ENCODE measurements around the gene ZNF211. TPM values are rescaled to one million over a fixed set of nuclear protein-coding genes. Genes with fewer than 3 reads are reported as not detected.

Gene ZNF211
- total and polyA plus RNA-seq, 10 of the 15 experiments (the other 5 are each of a cell fraction or from before 2014, with no cell fraction given), result 2.1 to 20.6 (median 9.3) TPM

DNA sequence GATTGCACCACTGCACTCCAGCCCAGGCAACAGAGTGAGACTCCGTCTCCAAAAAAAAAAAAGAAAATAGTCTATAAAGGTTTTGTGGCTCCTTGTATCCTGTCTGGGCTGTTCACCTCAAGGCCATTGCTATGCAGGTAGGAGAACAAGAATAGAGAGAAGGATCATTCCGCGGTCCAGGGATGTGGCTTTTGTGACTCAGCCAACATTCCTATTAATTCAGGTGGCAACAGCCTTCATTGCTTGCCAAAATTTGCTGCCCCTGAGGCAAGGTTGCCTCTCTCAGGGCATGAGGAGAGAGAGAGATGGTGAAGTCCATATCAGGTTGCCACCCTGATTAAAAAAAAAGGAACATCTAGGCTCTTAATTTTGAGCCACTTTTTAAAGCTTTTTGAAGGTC lies 56.8 kb downstream of the ZNF211 start (continued):
- TF ChIP-seq BRCA1 (IDR thresholded peaks at IDR 0.05; ENCODE audit: low read depth, low read length), result no peak

Other genes starting within 250 kb of the ZNF211 start
Only the 7 nearest of the 22 such genes appear.
- gene ZNF550, start 73.3 kb upstream of the ZNF211 start, total RNA-seq (2014; rRNA removed), result 7.6 and 8.0 TPM in 2 replicates
- gene ZNF550, start 73.3 kb upstream of the ZNF211 start, total RNA-seq (2014; rRNA removed; fragmentation: Illumina TruSeq; extraction: Trizol), result 7.2 and 7.6 TPM in 2 replicates
- gene ZNF550, start 73.3 kb upstream of the ZNF211 start, total RNA-seq (2021), result 7.1 and 9.0 TPM in 2 replicates
- gene ZNF550, start 73.3 kb upstream of the ZNF211 start, polyA plus RNA-seq (2011; rRNA removed), result 14.0 and 18.5 TPM in 2 replicates
- 7.9 and 10.9 TPM in 2 replicates for gene ZNF550, start 73.3 kb upstream of the ZNF211 start, polyA plus RNA-seq (2014; fragmentation: Illumina TruSeq; extraction: Trizol)
- gene ZNF550, start 73.3 kb upstream of the ZNF211 start, polyA plus RNA-seq (2014; fragmentation: Nextera tagmentation; extraction: Ambion mirVana), result 1 to 10 TPM; 2.6 to 3.6 TPM
- gene ZNF550, start 73.3 kb upstream of the ZNF211 start, polyA plus RNA-seq (2014; rRNA removed), result 7.2 and 8.6 TPM in 2 replicates
- 1 to 10 TPM; 4.5 to 4.9 TPM for gene ZNF550, start 73.3 kb upstream of the ZNF211 start, polyA plus RNA-seq (2016; fragmentation: Nextera tagmentation; extraction: Ambion mirVana)
- 5.2 and 5.4 TPM in 2 replicates for gene ZNF416, start 54.3 kb upstream of the ZNF211 start, total RNA-seq (2014; rRNA removed)
- 5.1 and 5.3 TPM in 2 replicates for gene ZNF416, start 54.3 kb upstream of the ZNF211 start, total RNA-seq (2014; rRNA removed; fragmentation: Illumina TruSeq; extraction: Trizol)
- gene ZNF416, start 54.3 kb upstream of the ZNF211 start, total RNA-seq (2021), result 5.3 TPM in 2 replicates
- 3.9 TPM in 2 replicates for gene ZNF416, start 54.3 kb upstream of the ZNF211 start, polyA plus RNA-seq (2011; rRNA removed)
- 4.1 and 5.4 TPM in 2 replicates for gene ZNF416, start 54.3 kb upstream of the ZNF211 start, polyA plus RNA-seq (2014; fragmentation: Illumina TruSeq; extraction: Trizol)
- 1 to 10 TPM; 1.2 to 1.6 TPM for gene ZNF416, start 54.3 kb upstream of the ZNF211 start, polyA plus RNA-seq (2014; fragmentation: Nextera tagmentation; extraction: Ambion mirVana)
- gene ZNF416, start 54.3 kb upstream of the ZNF211 start, polyA plus RNA-seq (2014; rRNA removed), result 3.2 and 3.9 TPM in 2 replicates
- 1 to 10 TPM; 4.4 to 5.1 TPM for gene ZNF416, start 54.3 kb upstream of the ZNF211 start, polyA plus RNA-seq (2016; fragmentation: Nextera tagmentation; extraction: Ambion mirVana)
- gene ZIK1, start 49.0 kb upstream of the ZNF211 start, total RNA-seq (2014; rRNA removed), result 3.5 and 4.6 TPM in 2 replicates
- 3.9 and 4.7 TPM in 2 replicates for gene ZIK1, start 49.0 kb upstream of the ZNF211 start, total RNA-seq (2014; rRNA removed; fragmentation: Illumina TruSeq; extraction: Trizol)
- 3.3 and 3.5 TPM in 2 replicates for gene ZIK1, start 49.0 kb upstream of the ZNF211 start, total RNA-seq (2021)
- 2.4 and 3.1 TPM in 2 replicates for gene ZIK1, start 49.0 kb upstream of the ZNF211 start, polyA plus RNA-seq (2011; rRNA removed)
- 2.8 and 3.5 TPM in 2 replicates for gene ZIK1, start 49.0 kb upstream of the ZNF211 start, polyA plus RNA-seq (2014; fragmentation: Illumina TruSeq; extraction: Trizol)
- gene ZIK1, start 49.0 kb upstream of the ZNF211 start, polyA plus RNA-seq (2014; fragmentation: Nextera tagmentation; extraction: Ambion mirVana), result 1 to 10 TPM in 1 of 2 experiments, under 1 TPM in 1; 0.45 to 1.1 TPM
- 2.3 TPM in 2 replicates for gene ZIK1, start 49.0 kb upstream of the ZNF211 start, polyA plus RNA-seq (2014; rRNA removed)
- gene ZIK1, start 49.0 kb upstream of the ZNF211 start, polyA plus RNA-seq (2016; fragmentation: Nextera tagmentation; extraction: Ambion mirVana), result 1 to 10 TPM; 2.5 to 3.3 TPM
- gene ZNF530, start 33.3 kb upstream of the ZNF211 start, total RNA-seq (2014; rRNA removed), result 9.3 and 9.9 TPM in 2 replicates
- 6.0 and 6.7 TPM in 2 replicates for gene ZNF530, start 33.3 kb upstream of the ZNF211 start, total RNA-seq (2014; rRNA removed; fragmentation: Illumina TruSeq; extraction: Trizol)
- 6.4 and 7.5 TPM in 2 replicates for gene ZNF530, start 33.3 kb upstream of the ZNF211 start, total RNA-seq (2021)
- 3.7 and 3.9 TPM in 2 replicates for gene ZNF530, start 33.3 kb upstream of the ZNF211 start, polyA plus RNA-seq (2011; rRNA removed)
- gene ZNF530, start 33.3 kb upstream of the ZNF211 start, polyA plus RNA-seq (2014; fragmentation: Illumina TruSeq; extraction: Trizol), result 5.5 and 6.9 TPM in 2 replicates
- gene ZNF530, start 33.3 kb upstream of the ZNF211 start, polyA plus RNA-seq (2014; fragmentation: Nextera tagmentation; extraction: Ambion mirVana), result 1 to 10 TPM; 1.9 to 2.1 TPM
- 8.8 and 12.9 TPM in 2 replicates for gene ZNF530, start 33.3 kb upstream of the ZNF211 start, polyA plus RNA-seq (2014; rRNA removed)
- 1 to 10 TPM; 6.5 to 8.3 TPM for gene ZNF530, start 33.3 kb upstream of the ZNF211 start, polyA plus RNA-seq (2016; fragmentation: Nextera tagmentation; extraction: Ambion mirVana)
- 14.3 and 17.6 TPM in 2 replicates for gene ZNF134, start 18.9 kb upstream of the ZNF211 start, total RNA-seq (2014; rRNA removed)
- gene ZNF134, start 18.9 kb upstream of the ZNF211 start, total RNA-seq (2014; rRNA removed; fragmentation: Illumina TruSeq; extraction: Trizol), result 9.8 and 10.0 TPM in 2 replicates
- 10.8 and 13.2 TPM in 2 replicates for gene ZNF134, start 18.9 kb upstream of the ZNF211 start, total RNA-seq (2021)
- gene ZNF134, start 18.9 kb upstream of the ZNF211 start, polyA plus RNA-seq (2011; rRNA removed), result 6.9 and 8.3 TPM in 2 replicates
- 7.9 and 9.5 TPM in 2 replicates for gene ZNF134, start 18.9 kb upstream of the ZNF211 start, polyA plus RNA-seq (2014; fragmentation: Illumina TruSeq; extraction: Trizol)
- 1 to 10 TPM; 1.6 to 2.6 TPM for gene ZNF134, start 18.9 kb upstream of the ZNF211 start, polyA plus RNA-seq (2014; fragmentation: Nextera tagmentation; extraction: Ambion mirVana)
- 10.6 and 12.2 TPM in 2 replicates for gene ZNF134, start 18.9 kb upstream of the ZNF211 start, polyA plus RNA-seq (2014; rRNA removed)
- gene ZNF134, start 18.9 kb upstream of the ZNF211 start, polyA plus RNA-seq (2016; fragmentation: Nextera tagmentation; extraction: Ambion mirVana), result 10 to 100 TPM in 1 of 2 experiments, 1 to 10 TPM in 1; 9.7 to 10.5 TPM
- gene ZSCAN4, start 35.8 kb downstream of the ZNF211 start, total RNA-seq (2014; rRNA removed), result not detected in 2 replicates
- not detected in 2 replicates for gene ZSCAN4, start 35.8 kb downstream of the ZNF211 start, total RNA-seq (2014; rRNA removed; fragmentation: Illumina TruSeq; extraction: Trizol)
- gene ZSCAN4, start 35.8 kb downstream of the ZNF211 start, total RNA-seq (2021), result not detected in 2 replicates
- gene ZSCAN4, start 35.8 kb downstream of the ZNF211 start, polyA plus RNA-seq (2011; rRNA removed), result 0.04 and 0.10 TPM in 2 replicates
- 0.06 TPM in 1 of 2 replicates, not detected in the other for gene ZSCAN4, start 35.8 kb downstream of the ZNF211 start, polyA plus RNA-seq (2014; fragmentation: Illumina TruSeq; extraction: Trizol)
- gene ZSCAN4, start 35.8 kb downstream of the ZNF211 start, polyA plus RNA-seq (2014; fragmentation: Nextera tagmentation; extraction: Ambion mirVana), result under 1 TPM in 1 of 2 experiments, not detected in 1; 0.04 TPM
- not detected in 2 replicates for gene ZSCAN4, start 35.8 kb downstream of the ZNF211 start, polyA plus RNA-seq (2014; rRNA removed)
- gene ZSCAN4, start 35.8 kb downstream of the ZNF211 start, polyA plus RNA-seq (2016; fragmentation: Nextera tagmentation; extraction: Ambion mirVana), result not detected
- gene ZNF551, start 48.8 kb downstream of the ZNF211 start, total RNA-seq (2014; rRNA removed), result 10.7 and 11.4 TPM in 2 replicates
- gene ZNF551, start 48.8 kb downstream of the ZNF211 start, total RNA-seq (2014; rRNA removed; fragmentation: Illumina TruSeq; extraction: Trizol), result 11.1 and 11.2 TPM in 2 replicates
- 9.0 and 10.3 TPM in 2 replicates for gene ZNF551, start 48.8 kb downstream of the ZNF211 start, total RNA-seq (2021)
- 7.3 and 8.5 TPM in 2 replicates for gene ZNF551, start 48.8 kb downstream of the ZNF211 start, polyA plus RNA-seq (2011; rRNA removed)
- 7.7 and 9.0 TPM in 2 replicates for gene ZNF551, start 48.8 kb downstream of the ZNF211 start, polyA plus RNA-seq (2014; fragmentation: Illumina TruSeq; extraction: Trizol)
- 1 to 10 TPM; 1.8 to 2.0 TPM for gene ZNF551, start 48.8 kb downstream of the ZNF211 start, polyA plus RNA-seq (2014; fragmentation: Nextera tagmentation; extraction: Ambion mirVana)
- gene ZNF551, start 48.8 kb downstream of the ZNF211 start, polyA plus RNA-seq (2014; rRNA removed), result 5.9 and 7.4 TPM in 2 replicates
- gene ZNF551, start 48.8 kb downstream of the ZNF211 start, polyA plus RNA-seq (2016; fragmentation: Nextera tagmentation; extraction: Ambion mirVana), result 1 to 10 TPM; 6.9 to 8.3 TPM